Activated gamma-delta T cell treated with Interleukin-2 at 50 U/mL for 16 hours (primary cell): ENCODE results near the gene RADX.

Experiments
- DNase-seq: peaks from one replicate; pipeline ENCODE4 v3.0.0-alpha.2; 2020

RADX gene

DNA sequence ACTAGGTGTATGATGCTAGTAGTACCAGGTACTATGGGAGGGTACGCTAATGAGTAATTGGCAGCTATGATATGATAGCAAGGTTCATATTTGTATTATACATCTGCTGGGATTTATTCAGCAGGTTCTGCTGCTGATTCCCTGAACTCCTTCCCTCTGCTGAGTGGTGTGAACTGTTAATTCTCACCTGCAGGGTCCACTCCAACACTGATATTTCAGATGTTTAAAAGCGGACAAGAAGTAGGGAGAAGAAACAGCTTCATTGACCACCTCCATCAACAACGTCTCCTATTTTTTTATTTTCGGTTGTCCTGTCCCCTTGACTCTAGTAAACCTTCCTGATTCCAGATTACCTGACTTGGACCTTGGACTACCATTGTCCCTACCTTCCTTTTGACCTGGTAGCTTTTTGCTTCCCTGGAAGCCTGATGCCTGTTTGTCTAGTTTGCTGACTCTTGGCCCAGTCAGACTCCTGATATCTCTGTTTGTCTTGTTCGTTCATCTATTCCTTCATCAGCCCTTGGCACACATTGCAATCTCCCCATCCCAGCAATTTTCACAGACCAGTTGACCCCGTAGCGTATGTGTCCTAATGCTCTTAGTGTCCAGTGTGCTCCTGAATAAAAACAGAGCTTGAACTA is 80.8 kb downstream of the RADX start:
- no peak for DNase-seq

- DNase-seq = no peak
Observed at GRCh38 chrX:106696502-106696901, 84.7 kb downstream of the RADX start.

DNA sequence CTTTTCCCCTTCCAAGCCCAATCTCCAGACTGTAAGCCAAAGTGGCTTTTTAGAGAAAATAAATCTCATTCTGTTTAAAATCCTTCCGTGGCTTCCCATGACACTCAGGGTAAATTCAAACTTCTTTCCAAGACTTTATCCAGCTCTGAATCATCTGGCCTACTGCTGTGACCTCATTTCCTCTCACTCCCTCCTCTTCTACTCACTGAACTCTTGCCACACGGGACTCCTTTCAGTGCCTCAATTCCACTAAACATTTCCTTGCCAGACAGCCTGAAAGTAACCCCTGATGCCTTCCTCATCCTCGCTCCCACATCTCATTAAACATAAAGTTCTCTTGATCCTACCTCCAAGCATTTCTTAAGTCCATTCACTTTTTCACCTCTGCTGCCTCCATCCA is 86.9 kb downstream of the RADX start:
- DNase-seq = no peak

- no peak for DNase-seq
Observed at GRCh38 chrX:106702636-106703035, 90.9 kb downstream of the RADX start.

- no peak for DNase-seq
Observed at GRCh38 chrX:106706466-106706865, 94.7 kb downstream of the RADX start.

DNA sequence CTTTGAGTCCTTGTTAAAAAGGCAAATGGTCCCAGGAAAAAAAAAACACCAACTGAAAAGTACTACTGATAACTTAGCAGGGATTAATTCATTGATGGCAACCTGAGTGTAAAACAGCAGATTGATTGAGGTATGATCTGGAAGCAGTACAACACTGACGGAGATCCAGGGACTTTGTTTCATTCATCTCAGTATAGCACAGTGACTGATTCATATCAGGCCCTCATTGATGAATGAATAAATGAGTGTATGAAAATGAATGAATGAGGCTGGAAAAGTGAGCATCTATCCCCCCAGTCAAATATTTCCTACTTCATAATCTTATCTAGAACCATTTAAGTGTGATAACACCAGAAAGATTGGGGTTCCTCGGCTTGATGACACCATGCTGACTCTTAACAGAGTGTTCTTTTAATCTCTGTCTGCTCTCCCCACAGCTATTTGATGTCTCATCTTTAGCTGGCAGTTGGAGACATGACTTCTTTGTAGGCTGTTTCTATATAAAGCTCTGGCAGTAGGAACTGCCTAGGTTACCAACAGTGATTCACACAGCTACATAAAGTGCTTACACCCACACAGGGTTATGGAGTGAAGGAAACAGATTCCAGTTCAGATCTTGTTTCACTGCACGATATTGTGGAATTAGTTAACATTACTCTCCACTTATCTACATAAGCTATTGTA is 96.1 kb downstream of the RADX start:
- no peak for DNase-seq

- no peak for DNase-seq
Observed at GRCh38 chrX:106710771-106711170, 99.0 kb downstream of the RADX start.

- DNase-seq = no peak
Observed at GRCh38 chrX:106711375-106711774, 99.6 kb downstream of the RADX start.

- no peak for DNase-seq
Observed at GRCh38 chrX:106716004-106716403, 104.2 kb downstream of the RADX start.

GRCh38 chrX:106716463-106716862 is 104.7 kb downstream of the RADX start:
- no peak for DNase-seq

- DNase-seq = no peak
Observed at GRCh38 chrX:106718709-106719108, 106.9 kb downstream of the RADX start.

DNA sequence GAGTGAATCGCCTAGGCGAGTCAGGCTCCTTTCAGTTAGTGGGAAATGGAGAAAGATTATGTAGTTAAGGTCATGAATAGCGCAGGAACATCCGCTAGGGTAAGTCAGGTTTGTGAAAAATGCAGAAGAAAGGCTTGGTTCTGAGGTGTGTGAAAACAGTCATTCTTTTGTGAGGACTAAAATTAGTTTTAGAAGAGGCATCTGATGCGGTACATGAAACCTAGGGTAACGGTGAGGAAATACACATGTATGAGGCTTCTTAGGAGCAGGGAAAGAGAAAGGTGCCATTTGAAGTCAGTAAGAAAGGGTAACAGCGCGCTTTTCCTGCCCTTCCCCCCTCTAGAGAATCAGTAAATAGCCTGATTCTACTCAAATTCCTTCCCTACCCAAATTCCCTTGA is 114.2 kb downstream of the RADX start:
- DNase-seq = no peak

DNA sequence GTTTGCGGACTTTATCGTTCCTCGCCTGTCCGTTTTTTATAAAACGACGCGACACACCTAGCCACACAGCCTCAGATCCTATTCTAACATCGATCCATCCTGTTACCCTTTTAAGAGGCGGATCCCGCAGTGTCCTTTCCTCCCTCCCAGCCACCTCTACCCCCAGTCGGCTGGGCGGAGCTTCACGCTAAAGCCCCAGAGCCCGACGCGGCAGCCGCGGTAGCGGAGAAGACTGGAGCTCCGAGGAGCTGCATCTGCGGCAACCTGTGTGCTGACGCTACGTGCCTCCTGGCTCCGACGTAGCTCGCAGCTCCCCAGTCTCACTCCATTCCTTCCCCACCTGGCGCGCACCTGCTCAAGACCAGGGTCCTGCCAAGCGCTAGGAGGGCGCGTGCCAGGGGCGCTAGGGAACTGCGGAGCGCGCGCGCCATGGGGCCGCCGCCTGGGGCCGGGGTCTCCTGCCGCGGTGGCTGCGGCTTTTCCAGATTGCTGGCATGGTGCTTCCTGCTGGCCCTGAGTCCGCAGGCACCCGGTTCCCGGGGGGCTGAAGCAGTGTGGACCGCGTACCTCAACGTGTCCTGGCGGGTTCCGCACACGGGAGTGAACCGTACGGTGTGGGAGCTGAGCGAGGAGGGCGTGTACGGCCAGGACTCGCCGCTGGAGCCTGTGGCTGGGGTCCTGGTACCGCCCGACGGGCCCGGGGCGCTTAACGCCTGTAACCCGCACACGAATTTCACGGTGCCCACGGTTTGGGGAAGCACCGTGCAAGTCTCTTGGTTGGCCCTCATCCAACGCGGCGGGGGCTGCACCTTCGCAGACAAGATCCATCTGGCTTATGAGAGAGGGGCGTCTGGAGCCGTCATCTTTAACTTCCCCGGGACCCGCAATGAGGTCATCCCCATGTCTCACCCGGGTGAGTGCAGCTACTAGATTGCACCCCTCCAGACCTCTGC is 115.0 kb downstream of the RADX start, which contains the start of gene RNF128:
Gene RNF128 (plus strand): TSS at position 217 of the 953 bp plus-strand sequence. CDS start 213 bp downstream, at position 430.
- no peak for DNase-seq

DNA sequence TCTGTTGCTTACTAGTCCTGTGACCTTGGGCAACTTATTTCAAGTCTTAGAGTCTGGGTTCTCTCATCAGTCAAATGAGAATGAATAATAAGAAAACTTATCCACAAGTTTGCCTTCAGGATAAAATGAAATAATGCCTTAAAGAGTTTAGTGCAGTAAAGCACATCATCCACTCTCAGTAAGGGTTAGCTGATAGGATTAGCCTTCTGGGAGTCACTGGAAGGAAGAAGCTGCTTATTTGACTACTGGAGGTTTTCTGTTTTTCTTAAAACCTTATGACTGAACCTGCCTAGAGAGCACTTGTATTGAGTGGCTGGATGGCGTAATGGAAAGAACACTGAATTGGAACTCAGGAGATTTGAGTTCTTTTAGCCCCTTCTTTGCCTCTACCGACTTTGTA is 116.6 kb downstream of the RADX start:
- no peak for DNase-seq
